Measurements from ENCODE around the gene NUDT15.

DNA sequence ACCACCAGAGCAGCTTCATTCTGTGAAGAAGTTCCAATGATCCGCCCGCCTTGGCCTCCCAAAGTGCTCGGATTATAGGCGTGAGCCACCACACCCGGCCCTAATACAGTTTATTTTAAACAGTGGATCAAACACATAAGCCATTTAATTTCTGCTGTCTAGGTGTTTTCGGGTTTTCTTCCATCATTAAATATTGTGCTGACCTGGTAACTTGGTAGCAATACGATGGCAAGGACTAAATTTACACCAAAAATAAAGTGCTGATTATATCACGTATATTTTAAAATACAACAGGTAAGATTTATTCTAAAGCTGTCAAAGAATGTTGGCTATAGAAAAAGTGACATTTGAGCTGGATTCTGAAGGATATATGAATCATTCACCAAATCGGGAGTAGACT, 56.1 kb downstream of the NUDT15 start:
- TF ChIP-seq TEAD4 (IDR thresholded peaks at IDR 0.05; ENCODE audit: borderline replicate concordance, insufficient read depth), result no peak
- TF ChIP-seq TCF12 (IDR thresholded peaks at IDR 0.05), result no peak
